Right atrium auricular region (tissue), 2 donors: ENCODE data around the gene FETUB. TPM values are rescaled to one million over a fixed set of nuclear protein-coding genes. Genes with fewer than 3 reads are reported as not detected.

Experiments used
- DNase-seq: peaks from one replicate; pipeline ENCODE4 v3.0.0-alpha.2; 2019; ENCODE audit warnings: low spot score
- H3K27ac ChIP-seq, 2 donors: fragments of 200-600 bp; sonication (generic); 1 replicate in 1 of 2; 2 replicates in 1 of 2; pipeline ENCODE4 v1.5.1; 2016 to 2019
- H3K27me3 ChIP-seq, 2 donors: fragments of 200-600 bp; sonication (generic); one replicate each; pipeline versions ENCODE4 v1.5.1 to v1.6.0; 2017 to 2019
- H3K36me3 ChIP-seq: fragments of 200-600 bp; sonication (generic); one replicate; pipeline ENCODE4 v1.5.1; 2016
- H3K4me1 ChIP-seq, 2 donors: fragments of 200-600 bp; sonication (generic); one replicate each; pipeline versions ENCODE4 v1.5.1 to v1.6.0; 2017 to 2019
- H3K4me3 ChIP-seq, 2 donors: fragments of 200-600 bp; sonication (generic); 1 replicate in 1 of 2; 2 replicates in 1 of 2; pipeline ENCODE4 v1.5.1; 2017 to 2019; ENCODE audit warnings: mild to moderate bottlenecking in 1 of 2, moderate library complexity in 1 of 2
- H3K9me3 ChIP-seq, 2 donors: fragments of 200-600 bp; sonication (generic); one replicate each; pipeline ENCODE4 v1.5.1; 2019
- total RNA-seq, 2 donors: library from RNA; depleted of rRNA; stranded (reverse); fragments of >200 nt; gene quantifications; one replicate each; pipeline ENCODE4 v1.1.0, GENCODE V29; 2016
- TF ChIP-seq, protein P1 (sequence below), 2 donors: fragments of 200-600 bp; sonication (generic); IDR thresholded peaks; one replicate each; pipeline ENCODE4 v1.5.1; 2019; ENCODE audit warnings: antibody characterized with exemption in 2 of 2

The FETUB gene
- total RNA-seq, 2 donors from 2014 or later, result not detected

DNA sequence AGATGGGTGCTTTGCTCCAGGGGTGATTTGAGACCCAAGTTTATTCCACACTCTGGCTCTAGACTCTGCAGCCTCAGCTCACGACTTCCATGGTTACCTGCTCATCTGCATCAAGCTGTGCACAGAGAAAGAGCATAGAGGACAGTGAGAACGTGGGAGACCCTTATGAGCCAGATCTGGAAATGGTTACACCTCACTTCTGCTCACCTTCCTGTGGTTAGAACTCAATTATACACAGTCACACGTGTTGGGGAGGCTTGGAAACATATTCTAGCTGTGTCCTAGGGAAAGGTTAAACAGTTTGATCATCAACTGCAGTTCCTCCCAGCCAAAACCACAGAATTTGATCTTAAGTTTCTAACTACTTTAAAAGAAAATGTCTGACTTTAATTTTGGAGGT is 1.8 kb downstream of the FETUB start:
- Histone ChIP-seq H3K4me1 (peaks cover 0 to 15% of the 10 kb centered on the region in 2 donors), H3K27ac (no peak overlapping the region), H3K4me3 (no peak overlapping the region), H3K36me3 (no peaks in the 10 kb centered on the region), H3K27me3 (no peaks in the 10 kb centered on the region), H3K9me3 (no peaks in the 10 kb centered on the region)
- TF ChIP-seq, protein P1, sequence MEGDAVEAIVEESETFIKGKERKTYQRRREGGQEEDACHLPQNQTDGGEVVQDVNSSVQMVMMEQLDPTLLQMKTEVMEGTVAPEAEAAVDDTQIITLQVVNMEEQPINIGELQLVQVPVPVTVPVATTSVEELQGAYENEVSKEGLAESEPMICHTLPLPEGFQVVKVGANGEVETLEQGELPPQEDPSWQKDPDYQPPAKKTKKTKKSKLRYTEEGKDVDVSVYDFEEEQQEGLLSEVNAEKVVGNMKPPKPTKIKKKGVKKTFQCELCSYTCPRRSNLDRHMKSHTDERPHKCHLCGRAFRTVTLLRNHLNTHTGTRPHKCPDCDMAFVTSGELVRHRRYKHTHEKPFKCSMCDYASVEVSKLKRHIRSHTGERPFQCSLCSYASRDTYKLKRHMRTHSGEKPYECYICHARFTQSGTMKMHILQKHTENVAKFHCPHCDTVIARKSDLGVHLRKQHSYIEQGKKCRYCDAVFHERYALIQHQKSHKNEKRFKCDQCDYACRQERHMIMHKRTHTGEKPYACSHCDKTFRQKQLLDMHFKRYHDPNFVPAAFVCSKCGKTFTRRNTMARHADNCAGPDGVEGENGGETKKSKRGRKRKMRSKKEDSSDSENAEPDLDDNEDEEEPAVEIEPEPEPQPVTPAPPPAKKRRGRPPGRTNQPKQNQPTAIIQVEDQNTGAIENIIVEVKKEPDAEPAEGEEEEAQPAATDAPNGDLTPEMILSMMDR (IDR thresholded peaks at IDR 0.05), result no peak
- no peak for DNase-seq

DNA sequence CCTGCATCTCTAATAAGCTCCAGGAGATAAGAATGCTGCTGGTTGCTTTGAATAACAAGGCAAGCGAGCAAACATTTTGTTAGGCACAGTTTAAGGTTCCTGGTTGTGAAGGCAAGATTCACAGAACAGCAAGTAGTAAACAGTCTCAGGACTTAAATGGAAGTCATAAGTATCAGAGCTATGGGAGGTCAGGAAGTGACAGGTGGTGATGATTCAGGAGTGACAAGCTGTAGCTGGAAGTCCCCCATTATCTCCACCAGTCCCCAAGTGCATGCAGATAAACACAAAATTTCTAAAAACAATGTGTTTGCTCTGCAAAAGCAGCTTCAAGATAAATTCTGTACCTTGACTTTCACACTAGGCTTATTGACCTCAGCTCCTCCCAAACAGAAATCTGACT is 3.3 kb downstream of the FETUB start:
- TF ChIP-seq, protein P1 (IDR thresholded peaks at IDR 0.05), result no peak
- H3K27ac ChIP-seq, result no peak overlapping the region
- no peaks in the 10 kb centered on the region for H3K36me3 ChIP-seq
- H3K4me3 ChIP-seq, result no peak overlapping the region
- no peaks in the 10 kb centered on the region for H3K9me3 ChIP-seq
- no peak for DNase-seq
- peaks cover 0 to 15% of the 10 kb centered on the region in 2 donors for H3K4me1 ChIP-seq
- H3K27me3 ChIP-seq, result no peaks in the 10 kb centered on the region

DNA sequence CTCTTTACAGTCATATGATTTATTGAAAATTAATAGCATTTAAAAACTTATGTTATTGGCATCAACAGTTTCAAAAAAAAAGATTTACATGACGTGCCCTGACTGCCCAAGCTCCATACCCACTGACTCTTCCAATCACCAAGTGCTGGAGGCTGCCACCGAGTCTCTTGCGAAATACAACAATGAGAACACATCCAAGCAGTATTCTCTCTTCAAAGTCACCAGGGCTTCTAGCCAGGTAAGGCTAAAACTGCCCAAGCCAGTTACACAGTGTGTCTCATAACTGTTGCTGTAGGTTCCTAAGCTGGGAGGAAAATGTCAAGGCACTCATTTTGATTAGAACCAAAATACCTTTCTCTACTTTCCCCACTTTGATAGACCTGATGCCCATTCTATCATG is 4.5 kb downstream of the FETUB start:
- Histone ChIP-seq H3K27me3 (no peaks in the 10 kb centered on the region), H3K27ac (no peak overlapping the region), H3K4me1 (peaks cover 0 to 14% of the 10 kb centered on the region in 2 donors), H3K4me3 (no peak overlapping the region), H3K9me3 (no peaks in the 10 kb centered on the region), H3K36me3 (no peaks in the 10 kb centered on the region)
- no peak for DNase-seq
- TF ChIP-seq, protein P1 (IDR thresholded peaks at IDR 0.05), result no peak

DNA sequence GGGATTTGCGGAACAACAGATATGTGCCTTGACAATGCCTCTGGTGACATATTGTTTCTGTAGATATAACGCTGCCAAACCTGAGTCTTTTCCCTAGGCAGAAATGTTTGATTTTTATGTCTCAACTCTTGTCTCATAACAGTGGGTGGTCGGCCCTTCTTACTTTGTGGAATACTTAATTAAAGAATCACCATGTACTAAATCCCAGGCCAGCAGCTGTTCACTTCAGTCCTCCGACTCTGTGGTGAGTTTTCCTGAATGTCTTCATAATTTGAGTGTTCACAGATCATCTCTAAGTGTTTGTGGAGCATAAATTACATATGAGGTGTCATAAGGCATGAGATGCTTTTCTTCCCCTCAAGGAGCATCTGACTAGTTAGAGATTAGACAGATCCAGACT is 5.9 kb downstream of the FETUB start:
- TF ChIP-seq, protein P1 (IDR thresholded peaks at IDR 0.05), result no peak
- no peaks in the 10 kb centered on the region for H3K9me3 ChIP-seq
- no peak overlapping the region for H3K4me3 ChIP-seq
- H3K4me1 ChIP-seq, result peaks cover 0 to under 1% of the 10 kb centered on the region in 2 donors
- no peak overlapping the region for H3K27ac ChIP-seq
- no peak for DNase-seq
- H3K27me3 ChIP-seq, result no peaks in the 10 kb centered on the region
- H3K36me3 ChIP-seq, result no peaks in the 10 kb centered on the region

DNA sequence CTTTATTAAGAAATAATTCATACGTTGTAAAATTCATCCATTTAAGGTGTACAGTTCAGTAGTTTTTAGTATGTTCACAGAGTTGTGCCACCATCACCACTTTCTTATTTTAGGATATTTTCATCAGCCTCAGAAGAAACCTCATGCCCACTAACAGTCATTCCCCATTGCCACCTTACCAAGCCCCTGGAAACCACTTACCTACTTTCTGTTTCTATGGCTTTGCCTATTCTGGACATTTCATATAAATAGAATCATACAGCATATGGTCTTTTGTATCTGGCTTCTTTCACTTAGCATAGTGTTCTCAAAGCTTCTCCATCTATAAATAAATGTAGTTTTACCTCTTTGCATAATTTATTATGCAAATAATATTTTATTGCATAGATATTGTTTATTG is 6.6 kb downstream of the FETUB start:
- DNase-seq, result no peak
- Histone ChIP-seq H3K27ac (no peak overlapping the region), H3K36me3 (no peaks in the 10 kb centered on the region), H3K27me3 (no peaks in the 10 kb centered on the region), H3K4me3 (no peak overlapping the region), H3K4me1 (no peaks in the 10 kb centered on the region), H3K9me3 (no peaks in the 10 kb centered on the region)
- TF ChIP-seq, protein P1 (IDR thresholded peaks at IDR 0.05), result no peak

DNA sequence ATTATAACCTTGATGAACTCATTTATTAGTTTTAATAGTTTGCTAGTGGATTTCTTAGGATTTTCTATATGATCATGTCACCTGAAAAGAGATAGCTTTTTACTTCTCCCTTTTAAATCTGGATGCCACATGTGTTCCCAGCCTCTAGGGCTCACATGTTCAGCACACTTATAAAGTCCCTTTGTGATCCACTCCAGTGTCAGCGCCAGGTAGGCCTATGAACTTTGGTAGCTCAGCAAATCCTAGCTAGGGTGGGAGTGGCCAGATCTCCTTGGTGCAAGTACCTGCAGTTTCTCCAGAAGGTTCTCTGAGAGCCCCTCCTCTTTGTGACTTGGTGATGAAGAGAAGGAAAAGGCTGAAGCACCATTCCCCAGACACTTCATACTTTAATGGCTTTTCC is 8.7 kb downstream of the FETUB start:
- TF ChIP-seq, protein P1 (IDR thresholded peaks at IDR 0.05), result no peak
- no peak overlapping the region for H3K4me3 ChIP-seq
- H3K9me3 ChIP-seq, result no peaks in the 10 kb centered on the region
- no peaks in the 10 kb centered on the region for H3K36me3 ChIP-seq
- no peak for DNase-seq
- H3K27me3 ChIP-seq, result no peaks in the 10 kb centered on the region
- H3K4me1 ChIP-seq, result no peaks in the 10 kb centered on the region
- H3K27ac ChIP-seq, result no peak overlapping the region
